Fibroblast of lung (primary cell): ENCODE results near the gene IRF2. TPM values are rescaled to one million over a fixed set of nuclear protein-coding genes. Genes with fewer than 3 reads are reported as not detected.

ENCODE experiments used
- DNase-seq, 2 donors: peaks; one replicate each; pipeline versions ENCODE4 v3.0.0 to v3.0.0-alpha.2; 2010; ENCODE audit warnings: low read depth in 2 of 2
- H2AFZ ChIP-seq: 2 replicates; pipeline ENCODE4 v1.5.1; 2012; ENCODE audit warnings: low read length, control low read depth, inconsistent platforms
- H3K27ac ChIP-seq: 2 replicates; pipeline ENCODE4 v1.5.1; 2011; ENCODE audit warnings: low read length, control low read depth; ENCODE audit not compliant: insufficient read depth
- H3K27me3 ChIP-seq: 2 replicates; pipeline ENCODE4 v1.5.1; 2011; ENCODE audit warnings: mild to moderate bottlenecking, low read length; ENCODE audit not compliant: control insufficient read depth, insufficient read depth
- H3K36me3 ChIP-seq: 2 replicates; pipeline ENCODE4 v1.5.1; 2011; ENCODE audit warnings: low read length; ENCODE audit not compliant: control insufficient read depth, insufficient read depth
- H3K4me1 ChIP-seq: 2 replicates; pipeline ENCODE4 v1.5.1; 2011; ENCODE audit warnings: low read length; ENCODE audit not compliant: control insufficient read depth, insufficient read depth; ENCODE audit errors: extremely low read depth
- H3K4me2 ChIP-seq: 2 replicates; pipeline ENCODE4 v1.5.1; 2011; ENCODE audit warnings: low read length, control low read depth; ENCODE audit not compliant: insufficient read depth; ENCODE audit errors: extremely low read depth
- H3K4me3 ChIP-seq, 4 experiments: fragments of 200-600 bp in 1 of 4; sonication (generic) in 1 of 4; replicated peaks in 1 of 4; 2 replicates each; pipeline ENCODE4 v1.5.1; 2011 to 2016; ENCODE audit warnings: low read length in 4 of 4, low read depth in 3 of 4, mild to moderate bottlenecking in 3 of 4, control low read depth in 2 of 4, inconsistent platforms in 1 of 4, mixed read lengths in 1 of 4; ENCODE audit not compliant: insufficient read depth in 1 of 4; ENCODE audit errors: control extremely low read depth in 1 of 4
- H3K79me2 ChIP-seq: 2 replicates; pipeline ENCODE4 v1.5.1; 2012; ENCODE audit warnings: mild to moderate bottlenecking, low read length, inconsistent platforms; ENCODE audit not compliant: control insufficient read depth, insufficient read depth
- H3K9ac ChIP-seq: 2 replicates; pipeline ENCODE4 v1.5.1; 2011; ENCODE audit warnings: mild to moderate bottlenecking, low read length, control low read depth; ENCODE audit not compliant: insufficient read depth
- H3K9me3 ChIP-seq: 2 replicates; pipeline ENCODE4 v1.5.1; 2012; ENCODE audit warnings: low read depth, low read length; ENCODE audit not compliant: control insufficient read depth, insufficient read depth
- H4K20me1 ChIP-seq: 2 replicates; pipeline ENCODE4 v1.5.1; 2011; ENCODE audit warnings: low read length; ENCODE audit not compliant: control insufficient read depth, insufficient read depth; ENCODE audit errors: extremely low read depth
- CTCF ChIP-seq, 2 donors: IDR thresholded peaks in 1 of 2; conservative IDR thresholded peaks in 1 of 2; 1 replicate in 1 of 2; 2 replicates in 1 of 2; pipeline ENCODE4 v1.5.1; 2011 to 2012; ENCODE audit warnings: low read length in 2 of 2, control low read depth in 1 of 2, inconsistent platforms in 1 of 2, low read depth in 1 of 2, mild to moderate bottlenecking in 1 of 2
- EZH2 ChIP-seq: IDR thresholded peaks from 2 replicates; pipeline ENCODE4 v1.5.1; 2012; ENCODE audit warnings: low read length, control low read depth, mild to moderate bottlenecking; ENCODE audit errors: missing control alignments
- polyA plus RNA-seq, 2 donors: library from polyadenylated mRNA; depleted of rRNA in 1 of 2; stranded (reverse) in 1 of 2; unstranded in 1 of 2; fragments of >200 nt; gene quantifications; 2 replicates each; pipeline ENCODE4 v1.2.1, GENCODE V29; 2011 to 2012; ENCODE audit warnings: missing spikeins in 1 of 2
- total RNA-seq: library from RNA; depleted of rRNA; stranded (reverse); fragments of >200 nt; gene quantifications from 2 replicates; pipeline ENCODE4 v1.2.1, GENCODE V29; 2014

The IRF2 gene
- total and polyA plus RNA-seq, 2 donors (not counting 1 experiment from before 2014, with no cell fraction given) = 30.9 to 42.3 TPM

GRCh38 chr4:184402239-184402638, 72.1 kb downstream of the IRF2 start:
- DNase-seq = no peak
- Histone ChIP-seq H3K9ac (no peak overlapping the region), H3K9me3 (no peaks in the 10 kb centered on the region), H3K27me3 (no peaks in the 10 kb centered on the region), H3K27ac (no peak overlapping the region), H3K4me1 (peaks cover 10% of the 10 kb centered on the region), H4K20me1 (no peaks in the 10 kb centered on the region), H3K4me2 (no peak overlapping the region), H3K36me3 (peaks cover 10% of the 10 kb centered on the region), H2AFZ (no peak overlapping the region), H3K4me3 (no peak overlapping the region), H3K79me2 (no peaks in the 10 kb centered on the region)
- TF ChIP-seq EZH2 (no peak), CTCF (conservative IDR thresholded peaks at IDR 0.05 in 1 of 2, IDR thresholded peaks at IDR 0.05 in 1 of 2; ENCODE audit: low read depth in 1 of 2, low read length in 2 of 2) (no peak)

- H3K4me2 ChIP-seq = no peak overlapping the region
- TF ChIP-seq CTCF (conservative IDR thresholded peaks at IDR 0.05 in 1 of 2, IDR thresholded peaks at IDR 0.05 in 1 of 2; ENCODE audit: low read depth in 1 of 2, low read length in 2 of 2) (no peak), EZH2 (no peak)
- peak overlapping the region; percentile 55 for H3K27ac ChIP-seq
- H3K36me3 ChIP-seq = peaks cover 10% of the 10 kb centered on the region
- no peaks in the 10 kb centered on the region for H3K27me3 ChIP-seq
- no peaks in the 10 kb centered on the region for H3K79me2 ChIP-seq
- H4K20me1 ChIP-seq = no peaks in the 10 kb centered on the region
- H3K4me3 ChIP-seq = no peak overlapping the region
- H2AFZ ChIP-seq = no peak overlapping the region
- H3K9me3 ChIP-seq = no peaks in the 10 kb centered on the region
- H3K4me1 ChIP-seq = peaks cover 10% of the 10 kb centered on the region
- DNase-seq = peak in 1 of 2 donors; percentile 64
- H3K9ac ChIP-seq = no peak overlapping the region
These were observed 72.8 kb downstream of the IRF2 start for GRCh38 chr4:184401397-184402171.

- H3K79me2 ChIP-seq = no peaks in the 10 kb centered on the region
- TF ChIP-seq EZH2 (no peak), CTCF (conservative IDR thresholded peaks at IDR 0.05 in 1 of 2, IDR thresholded peaks at IDR 0.05 in 1 of 2; ENCODE audit: low read depth in 1 of 2, low read length in 2 of 2) (no peak)
- DNase-seq = peak in 1 of 2 donors; percentile 30
- no peak overlapping the region for H2AFZ ChIP-seq
- H3K4me2 ChIP-seq = no peak overlapping the region
- no peak overlapping the region for H3K4me3 ChIP-seq
- no peaks in the 10 kb centered on the region for H3K9me3 ChIP-seq
- peaks cover 10% of the 10 kb centered on the region for H3K36me3 ChIP-seq
- no peaks in the 10 kb centered on the region for H3K27me3 ChIP-seq
- peaks cover 10% of the 10 kb centered on the region for H3K4me1 ChIP-seq
- H3K9ac ChIP-seq = no peak overlapping the region
- no peaks in the 10 kb centered on the region for H4K20me1 ChIP-seq
- H3K27ac ChIP-seq = peak overlapping the region; percentile 55
These were observed 73.5 kb downstream of the IRF2 start for GRCh38 chr4:184400891-184401290.
